NB4 (cell line): ENCODE results near the gene CD79A.

ENCODE experiments used
- POLR2A ChIP-seq: IDR thresholded peaks from 2 replicates; pipeline ENCODE4 v1.6.1; 2011; ENCODE audit warnings: mild to moderate bottlenecking; ENCODE audit not compliant: insufficient read length; ENCODE audit errors: extremely low read depth
- TF ChIP-seq, protein P1 (sequence below): IDR thresholded peaks from one replicate; pipeline ENCODE4 v1.5.1; 2012; ENCODE audit warnings: low read depth, low read length

DNA sequence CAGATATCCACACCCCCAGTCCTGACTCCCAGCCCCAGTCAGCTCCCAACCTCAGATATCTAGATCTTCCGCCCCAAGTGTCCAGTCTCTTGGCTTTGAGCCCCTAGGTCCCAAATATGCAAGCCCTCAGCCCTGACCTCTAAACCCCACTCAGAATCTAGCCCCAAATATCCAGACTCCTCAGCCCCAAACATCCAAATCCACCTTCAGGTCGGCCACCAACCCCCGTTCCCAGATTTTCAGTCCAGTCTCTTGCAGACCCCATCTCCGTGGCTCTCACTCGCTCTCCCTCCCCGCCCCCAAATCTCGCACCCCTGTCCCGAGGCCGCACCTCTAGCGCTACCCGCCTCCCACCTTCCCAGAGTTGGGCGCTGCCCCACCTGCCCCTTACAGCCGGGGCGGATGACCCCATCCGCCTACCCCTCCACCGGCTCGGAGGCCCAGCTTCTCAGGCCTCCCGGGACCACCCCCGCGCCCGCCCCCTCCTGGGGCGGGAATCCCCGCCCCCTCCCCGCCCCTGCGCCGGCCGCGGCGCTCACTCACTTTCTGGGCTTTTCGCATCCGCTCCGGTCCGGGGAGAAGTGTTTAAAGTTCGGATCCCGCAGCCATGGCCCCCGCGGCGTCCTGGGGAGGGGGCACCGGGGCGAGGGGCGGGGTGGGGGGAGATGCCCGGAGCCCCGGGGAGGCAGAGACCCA lies 50.6 kb downstream of the CD79A start:
- TF ChIP-seq POLR2A: no peak
- TF ChIP-seq, protein P1, sequence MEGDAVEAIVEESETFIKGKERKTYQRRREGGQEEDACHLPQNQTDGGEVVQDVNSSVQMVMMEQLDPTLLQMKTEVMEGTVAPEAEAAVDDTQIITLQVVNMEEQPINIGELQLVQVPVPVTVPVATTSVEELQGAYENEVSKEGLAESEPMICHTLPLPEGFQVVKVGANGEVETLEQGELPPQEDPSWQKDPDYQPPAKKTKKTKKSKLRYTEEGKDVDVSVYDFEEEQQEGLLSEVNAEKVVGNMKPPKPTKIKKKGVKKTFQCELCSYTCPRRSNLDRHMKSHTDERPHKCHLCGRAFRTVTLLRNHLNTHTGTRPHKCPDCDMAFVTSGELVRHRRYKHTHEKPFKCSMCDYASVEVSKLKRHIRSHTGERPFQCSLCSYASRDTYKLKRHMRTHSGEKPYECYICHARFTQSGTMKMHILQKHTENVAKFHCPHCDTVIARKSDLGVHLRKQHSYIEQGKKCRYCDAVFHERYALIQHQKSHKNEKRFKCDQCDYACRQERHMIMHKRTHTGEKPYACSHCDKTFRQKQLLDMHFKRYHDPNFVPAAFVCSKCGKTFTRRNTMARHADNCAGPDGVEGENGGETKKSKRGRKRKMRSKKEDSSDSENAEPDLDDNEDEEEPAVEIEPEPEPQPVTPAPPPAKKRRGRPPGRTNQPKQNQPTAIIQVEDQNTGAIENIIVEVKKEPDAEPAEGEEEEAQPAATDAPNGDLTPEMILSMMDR: no peak
